ENCODE results near the gene OSTN.

DNA sequence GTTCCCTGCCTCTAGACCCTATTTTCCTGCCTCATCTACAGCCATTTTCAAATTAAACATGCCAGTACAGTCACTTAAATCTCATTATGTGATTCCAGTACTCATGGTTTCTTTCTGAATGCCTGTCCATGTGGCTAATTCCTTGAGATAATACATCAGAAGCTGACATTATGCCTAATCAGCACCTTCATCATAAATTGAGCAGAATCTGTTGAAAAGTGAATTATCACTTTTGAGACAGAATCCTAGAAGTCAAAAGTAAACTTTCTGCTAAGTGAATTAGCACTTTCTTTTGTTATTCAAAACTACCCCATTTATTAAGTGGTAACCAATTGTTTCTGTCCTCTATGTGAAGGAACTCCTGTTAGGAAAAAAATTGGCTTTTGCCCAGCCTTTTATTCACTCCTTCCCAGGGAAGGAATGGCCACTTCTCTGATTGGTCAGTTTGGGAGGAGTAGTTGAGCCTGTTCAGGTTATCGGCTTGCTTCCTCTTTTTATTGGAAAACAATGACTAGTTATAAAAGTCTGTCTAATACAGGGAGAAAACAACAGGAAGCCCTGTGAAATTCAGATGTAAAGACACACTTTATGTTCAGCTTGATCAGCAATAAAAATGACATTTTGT lies 40.5 kb downstream of the OSTN start:
- TF ChIP-seq POLR2AphosphoS5 (IDR thresholded peaks at IDR 0.05; ENCODE audit: low read depth, low read length) (no peak), RAD21 (IDR thresholded peaks at IDR 0.05; ENCODE audit: low read length) (no peak), NFIC (IDR thresholded peaks at IDR 0.05; ENCODE audit: borderline replicate concordance) (no peak), NRF1 (IDR thresholded peaks at IDR 0.05; ENCODE audit: low read depth, low read length) (no peak), YY1 (IDR thresholded peaks at IDR 0.05; ENCODE audit: low read depth) (no peak), CTCF (IDR thresholded peaks at IDR 0.05) (no peak), GABPA (IDR thresholded peaks at IDR 0.05; ENCODE audit: low read depth) (no peak), EP300 (IDR thresholded peaks at IDR 0.05; ENCODE audit: borderline replicate concordance in 1 of 2, low read depth in 1 of 2, low read length in 1 of 2) (no peak), REST (IDR thresholded peaks at IDR 0.05; ENCODE audit: low read depth, low read length) (no peak), GATA2 (CRISPR knock-in tag; IDR thresholded peaks at IDR 0.05) (no peak)
